K562 (cell line): ENCODE measurements around the gene MED20. TPM values are rescaled to one million over a fixed set of nuclear protein-coding genes. Genes with fewer than 3 reads are reported as not detected.

Experiments
- ARHGAP35 ChIP-seq: fragments of 450-650 bp; IDR thresholded peaks from 2 replicates; pipeline ENCODE4 v1.6.1; 2018; ENCODE audit not compliant: partially characterized antibody
- CBX8 ChIP-seq: fragments of 200-600 bp; sonication (generic); IDR thresholded peaks from 2 replicates; pipeline ENCODE4 v1.6.1; 2012; ENCODE audit warnings: borderline replicate concordance, mixed run types, low read depth, mild to moderate bottlenecking, moderate library complexity, mixed read lengths, low read length, control low read depth, inconsistent platforms; ENCODE audit not compliant: poor library complexity, severe bottlenecking; ENCODE audit errors: extremely low read depth
- EP300 ChIP-seq: IDR thresholded peaks from 2 replicates; pipeline ENCODE4 v1.6.1; 2012; ENCODE audit warnings: low read length, improper control_type of control experiment
- GATA2 ChIP-seq: sonication (generic); formaldehyde crosslinking; IDR thresholded peaks from 2 replicates; pipeline ENCODE4 v1.4.0; 2020; ENCODE audit warnings: mild to moderate bottlenecking, missing genetic modification reagents
- MCM5 ChIP-seq: fragments of 450-650 bp; IDR thresholded peaks from 2 replicates; pipeline ENCODE4 v1.6.1; 2016; ENCODE audit warnings: low read depth
- MEIS2 ChIP-seq: fragments of 450-650 bp; IDR thresholded peaks from 2 replicates; pipeline ENCODE4 v1.6.1; 2014; ENCODE audit warnings: mild to moderate bottlenecking; ENCODE audit not compliant: partially characterized antibody
- NR2C1 ChIP-seq, 2 experiments: fragments of 450-650 bp; IDR thresholded peaks; 2 replicates each; pipeline ENCODE4 v1.6.1; 2017; ENCODE audit warnings: mild to moderate bottlenecking in 2 of 2, antibody characterized with exemption in 1 of 2, inconsistent platforms in 1 of 2, missing compliant biosample characterization in 1 of 2, missing genetic modification characterization in 1 of 2
- RBFOX2 ChIP-seq: fragments of 200-400 bp; formaldehyde crosslinking; IDR thresholded peaks from 2 replicates; pipeline ENCODE4 v1.6.1; 2017; ENCODE audit warnings: low read depth, mild to moderate bottlenecking, low read length, moderate library complexity
- RUNX1 ChIP-seq: sonication (generic); IDR thresholded peaks from 2 replicates; pipeline ENCODE4 v1.6.1; 2016; ENCODE audit warnings: antibody characterized with exemption, low read depth
- SMARCB1 ChIP-seq: IDR thresholded peaks from 2 replicates; pipeline ENCODE4 v1.6.1; 2011; ENCODE audit warnings: improper control_type of control experiment, low read depth; ENCODE audit not compliant: insufficient read length
- TFAM ChIP-seq: fragments of 250-450 bp; sonication (Bioruptor Pico); conservative IDR thresholded peaks from 2 replicates; pipeline ENCODE4 v1.5.0; 2021; ENCODE audit warnings: mild to moderate bottlenecking, moderate library complexity
- ZNF316 ChIP-seq: fragments of 450-650 bp; IDR thresholded peaks from 2 replicates; pipeline ENCODE4 v1.6.1; 2016
- ZNF436 ChIP-seq: fragments of 250-450, 450-650 bp; sonication (Bioruptor Pico); formaldehyde crosslinking; IDR thresholded peaks from 2 replicates; pipeline ENCODE4 v1.7.0; 2020; ENCODE audit warnings: mild to moderate bottlenecking
- polyA plus RNA-seq, 8 experiments: library from polyadenylated mRNA; depleted of rRNA in 4 of 8; stranded (reverse) in 5 of 8; unstranded in 3 of 8; fragments of >200 nt; fragmentation: Nextera tagmentation in 2 of 8; fragmentation: Illumina TruSeq in 1 of 8; extraction: Ambion mirVana in 2 of 8; extraction: Trizol in 1 of 8; gene quantifications; 2 replicates each; pipeline versions ENCODE4 v1.2.1 to v1.2.3, GENCODE V29; 2011 to 2014; ENCODE audit warnings: inconsistent platforms in 1 of 8, missing spikeins in 1 of 8
- total RNA-seq, 7 experiments: library from RNA; depleted of rRNA in 6 of 7; stranded (reverse); fragments of >200 nt in 6 of 7; fragmentation: Illumina TruSeq in 2 of 7; extraction: Trizol in 2 of 7; gene quantifications; 2 replicates each; pipeline versions ENCODE4 v1.2.1 to v1.2.3, GENCODE V29; 2011 to 2021; ENCODE audit warnings: low replicate concordance in 1 of 7
- TF ChIP-seq, protein P1 (sequence below): fragments of 200-800 bp; sonication (Bioruptor generic); IDR thresholded peaks from 2 replicates; pipeline ENCODE4 v1.6.1; 2016; ENCODE audit warnings: missing genetic modification characterization, missing compliant biosample characterization
- TF ChIP-seq, protein P2 (sequence below): fragments of 250-450 bp; sonication (Bioruptor Pico); IDR thresholded peaks from 2 replicates; pipeline ENCODE4 v1.9.0; 2021; ENCODE audit warnings: mild to moderate bottlenecking, inconsistent platforms
- TF ChIP-seq, protein P3 (sequence below): fragments of 250-450 bp; sonication (Bioruptor Pico); IDR thresholded peaks from 2 replicates; pipeline ENCODE4 v1.4.0; 2020; ENCODE audit warnings: mild to moderate bottlenecking

The MED20 gene
- total and polyA plus RNA-seq, 9 of the 15 experiments (the other 6 are each of a cell fraction or from before 2014, with no cell fraction given), result 27.3 to 80.9 (median 46.0) TPM

DNA sequence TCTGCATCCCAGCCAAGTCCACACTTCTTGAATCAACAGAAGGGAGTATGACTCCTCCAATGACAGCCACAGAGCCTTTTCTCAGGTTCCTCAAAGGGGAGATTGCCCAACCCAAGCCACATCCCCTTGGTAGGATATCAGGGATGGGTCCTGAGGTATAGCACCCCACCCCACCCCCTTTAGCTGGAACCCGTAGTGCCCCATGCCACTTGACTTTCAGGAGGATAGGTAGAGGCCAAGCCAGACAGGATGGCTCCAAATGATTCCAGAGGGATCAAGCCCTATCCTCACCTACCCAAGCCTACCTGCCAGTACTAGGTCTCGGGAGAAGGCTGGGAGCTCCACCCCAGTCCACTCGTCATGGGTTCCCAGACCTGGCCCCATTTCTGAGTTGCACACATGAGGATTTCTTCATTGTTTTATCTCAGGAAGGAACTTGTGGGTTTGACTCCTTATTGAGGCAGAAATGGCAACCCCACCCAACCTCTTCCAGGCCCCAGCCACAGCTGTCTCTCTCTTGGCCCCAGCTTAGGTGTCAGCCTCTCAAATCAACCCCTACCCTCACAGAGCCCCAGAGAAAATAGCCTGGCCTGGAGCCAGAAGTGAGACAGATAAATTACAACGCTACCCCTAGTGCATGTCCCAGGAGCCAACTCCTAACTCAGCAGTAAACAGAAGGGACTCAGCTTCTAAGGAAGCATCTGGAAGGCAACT is 17.1 kb upstream of the MED20 start (continued):
- TF ChIP-seq, protein P1, sequence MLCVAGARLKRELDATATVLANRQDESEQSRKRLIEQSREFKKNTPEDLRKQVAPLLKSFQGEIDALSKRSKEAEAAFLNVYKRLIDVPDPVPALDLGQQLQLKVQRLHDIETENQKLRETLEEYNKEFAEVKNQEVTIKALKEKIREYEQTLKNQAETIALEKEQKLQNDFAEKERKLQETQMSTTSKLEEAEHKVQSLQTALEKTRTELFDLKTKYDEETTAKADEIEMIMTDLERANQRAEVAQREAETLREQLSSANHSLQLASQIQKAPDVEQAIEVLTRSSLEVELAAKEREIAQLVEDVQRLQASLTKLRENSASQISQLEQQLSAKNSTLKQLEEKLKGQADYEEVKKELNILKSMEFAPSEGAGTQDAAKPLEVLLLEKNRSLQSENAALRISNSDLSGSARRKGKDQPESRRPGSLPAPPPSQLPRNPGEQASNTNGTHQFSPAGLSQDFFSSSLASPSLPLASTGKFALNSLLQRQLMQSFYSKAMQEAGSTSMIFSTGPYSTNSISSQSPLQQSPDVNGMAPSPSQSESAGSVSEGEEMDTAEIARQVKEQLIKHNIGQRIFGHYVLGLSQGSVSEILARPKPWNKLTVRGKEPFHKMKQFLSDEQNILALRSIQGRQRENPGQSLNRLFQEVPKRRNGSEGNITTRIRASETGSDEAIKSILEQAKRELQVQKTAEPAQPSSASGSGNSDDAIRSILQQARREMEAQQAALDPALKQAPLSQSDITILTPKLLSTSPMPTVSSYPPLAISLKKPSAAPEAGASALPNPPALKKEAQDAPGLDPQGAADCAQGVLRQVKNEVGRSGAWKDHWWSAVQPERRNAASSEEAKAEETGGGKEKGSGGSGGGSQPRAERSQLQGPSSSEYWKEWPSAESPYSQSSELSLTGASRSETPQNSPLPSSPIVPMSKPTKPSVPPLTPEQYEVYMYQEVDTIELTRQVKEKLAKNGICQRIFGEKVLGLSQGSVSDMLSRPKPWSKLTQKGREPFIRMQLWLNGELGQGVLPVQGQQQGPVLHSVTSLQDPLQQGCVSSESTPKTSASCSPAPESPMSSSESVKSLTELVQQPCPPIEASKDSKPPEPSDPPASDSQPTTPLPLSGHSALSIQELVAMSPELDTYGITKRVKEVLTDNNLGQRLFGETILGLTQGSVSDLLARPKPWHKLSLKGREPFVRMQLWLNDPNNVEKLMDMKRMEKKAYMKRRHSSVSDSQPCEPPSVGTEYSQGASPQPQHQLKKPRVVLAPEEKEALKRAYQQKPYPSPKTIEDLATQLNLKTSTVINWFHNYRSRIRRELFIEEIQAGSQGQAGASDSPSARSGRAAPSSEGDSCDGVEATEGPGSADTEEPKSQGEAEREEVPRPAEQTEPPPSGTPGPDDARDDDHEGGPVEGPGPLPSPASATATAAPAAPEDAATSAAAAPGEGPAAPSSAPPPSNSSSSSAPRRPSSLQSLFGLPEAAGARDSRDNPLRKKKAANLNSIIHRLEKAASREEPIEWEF (CRISPR knock-in tag), result no peak
- no peak for TF ChIP-seq MCM5
- TF ChIP-seq SMARCB1, result no peak
- peak; percentile 74 for TF ChIP-seq MEIS2
- TF ChIP-seq, protein P2, sequence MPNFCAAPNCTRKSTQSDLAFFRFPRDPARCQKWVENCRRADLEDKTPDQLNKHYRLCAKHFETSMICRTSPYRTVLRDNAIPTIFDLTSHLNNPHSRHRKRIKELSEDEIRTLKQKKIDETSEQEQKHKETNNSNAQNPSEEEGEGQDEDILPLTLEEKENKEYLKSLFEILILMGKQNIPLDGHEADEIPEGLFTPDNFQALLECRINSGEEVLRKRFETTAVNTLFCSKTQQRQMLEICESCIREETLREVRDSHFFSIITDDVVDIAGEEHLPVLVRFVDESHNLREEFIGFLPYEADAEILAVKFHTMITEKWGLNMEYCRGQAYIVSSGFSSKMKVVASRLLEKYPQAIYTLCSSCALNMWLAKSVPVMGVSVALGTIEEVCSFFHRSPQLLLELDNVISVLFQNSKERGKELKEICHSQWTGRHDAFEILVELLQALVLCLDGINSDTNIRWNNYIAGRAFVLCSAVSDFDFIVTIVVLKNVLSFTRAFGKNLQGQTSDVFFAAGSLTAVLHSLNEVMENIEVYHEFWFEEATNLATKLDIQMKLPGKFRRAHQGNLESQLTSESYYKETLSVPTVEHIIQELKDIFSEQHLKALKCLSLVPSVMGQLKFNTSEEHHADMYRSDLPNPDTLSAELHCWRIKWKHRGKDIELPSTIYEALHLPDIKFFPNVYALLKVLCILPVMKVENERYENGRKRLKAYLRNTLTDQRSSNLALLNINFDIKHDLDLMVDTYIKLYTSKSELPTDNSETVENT (CRISPR knock-in tag), result no peak
- TF ChIP-seq ARHGAP35, result no peak
- TF ChIP-seq EP300, result peak; percentile 16
- 0 out of 2 replicates have a peak, but pooled peaks have one; percentile 10 for TF ChIP-seq RBFOX2
- TF ChIP-seq ZNF316, result peak; percentile 57
- no peak for TF ChIP-seq TFAM
- no peak for TF ChIP-seq NR2C1 (IDR thresholded peaks at IDR 0.05)
- 0 out of 2 replicates have a peak, but pooled peaks have one; percentile 28 for TF ChIP-seq NR2C1 (tag; IDR thresholded peaks at IDR 0.05)
- TF ChIP-seq RUNX1, result no peak
- TF ChIP-seq, protein P3, sequence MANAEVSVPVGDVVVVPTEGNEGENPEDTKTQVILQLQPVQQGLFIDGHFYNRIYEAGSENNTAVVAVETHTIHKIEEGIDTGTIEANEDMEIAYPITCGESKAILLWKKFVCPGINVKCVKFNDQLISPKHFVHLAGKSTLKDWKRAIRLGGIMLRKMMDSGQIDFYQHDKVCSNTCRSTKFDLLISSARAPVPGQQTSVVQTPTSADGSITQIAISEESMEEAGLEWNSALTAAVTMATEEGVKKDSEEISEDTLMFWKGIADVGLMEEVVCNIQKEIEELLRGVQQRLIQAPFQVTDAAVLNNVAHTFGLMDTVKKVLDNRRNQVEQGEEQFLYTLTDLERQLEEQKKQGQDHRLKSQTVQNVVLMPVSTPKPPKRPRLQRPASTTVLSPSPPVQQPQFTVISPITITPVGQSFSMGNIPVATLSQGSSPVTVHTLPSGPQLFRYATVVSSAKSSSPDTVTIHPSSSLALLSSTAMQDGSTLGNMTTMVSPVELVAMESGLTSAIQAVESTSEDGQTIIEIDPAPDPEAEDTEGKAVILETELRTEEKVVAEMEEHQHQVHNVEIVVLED, result no peak
- TF ChIP-seq ZNF436 (CRISPR knock-in tag), result no peak
- TF ChIP-seq CBX8, result no peak
- peak; percentile 21 for TF ChIP-seq GATA2 (CRISPR knock-in tag)
